CD14-positive monocyte (primary cell): ENCODE data around the gene CAMK1G. TPM values are rescaled to one million over a fixed set of nuclear protein-coding genes. Genes with fewer than 3 reads are reported as not detected.

ENCODE experiments used
- DNase-seq, 3 donors: peaks; one replicate each; pipeline ENCODE4 v3.0.0-alpha.2; 2011 to 2022
- H2AFZ ChIP-seq: 2 replicates; pipeline ENCODE4 v1.6.0; 2012; ENCODE audit warnings: mild to moderate bottlenecking, low read depth, low read length, inconsistent platforms; ENCODE audit not compliant: insufficient read depth, poor library complexity, severe bottlenecking
- H3K27ac ChIP-seq, 2 donors: 1 replicate in 1 of 2; 2 replicates in 1 of 2; pipeline ENCODE4 v1.5.1; 2012 to 2013; ENCODE audit warnings: low read length in 2 of 2, control low read depth in 1 of 2, inconsistent platforms in 1 of 2, low read depth in 1 of 2, mild to moderate bottlenecking in 1 of 2
- H3K27me3 ChIP-seq, 2 donors: one replicate each; pipeline versions ENCODE4 v1.6.0 to v1.6.1; 2011 to 2013; ENCODE audit warnings: low read length in 2 of 2; ENCODE audit not compliant: control insufficient read depth in 2 of 2, insufficient read depth in 2 of 2
- H3K36me3 ChIP-seq, 2 donors: replicated peaks in 1 of 2; 1 replicate in 1 of 2; 2 replicates in 1 of 2; pipeline versions ENCODE4 v1.5.1 to v1.6.1; 2012 to 2013; ENCODE audit warnings: low read length in 2 of 2, control low read depth in 1 of 2, inconsistent platforms in 1 of 2, mild to moderate bottlenecking in 1 of 2; ENCODE audit not compliant: insufficient read depth in 2 of 2, control insufficient read depth in 1 of 2
- H3K4me1 ChIP-seq, 2 donors: 1 replicate in 1 of 2; 2 replicates in 1 of 2; pipeline versions ENCODE4 v1.5.1 to v1.6.1; 2012 to 2013; ENCODE audit warnings: low read length in 2 of 2, control low read depth in 1 of 2, inconsistent platforms in 1 of 2, mild to moderate bottlenecking in 1 of 2, moderate library complexity in 1 of 2; ENCODE audit not compliant: insufficient read depth in 2 of 2, control insufficient read depth in 1 of 2
- H3K4me2 ChIP-seq: replicated peaks from 2 replicates; pipeline ENCODE3; 2012; ENCODE audit warnings: low read length, moderate library complexity, mild to moderate bottlenecking; ENCODE audit not compliant: poor library complexity, severe bottlenecking; ENCODE audit errors: extremely low read depth
- H3K4me3 ChIP-seq, 3 experiments: fragments of 200-600 bp in 1 of 3; sonication (generic) in 1 of 3; replicated peaks in 1 of 3; 1 replicate in 2 of 3; 2 replicates in 1 of 3; pipeline ENCODE4 v1.5.1; 2011 to 2013; ENCODE audit warnings: low read length in 3 of 3, mild to moderate bottlenecking in 3 of 3, control low read depth in 2 of 3, low read depth in 2 of 3, inconsistent platforms in 1 of 3, moderate library complexity in 1 of 3
- H3K79me2 ChIP-seq: 2 replicates; pipeline ENCODE4 v1.6.0; 2012; ENCODE audit warnings: mild to moderate bottlenecking, control low read depth, inconsistent platforms, low read length, moderate library complexity; ENCODE audit not compliant: insufficient read depth
- H3K9ac ChIP-seq: 2 replicates; pipeline ENCODE4 v1.6.0; 2017; ENCODE audit warnings: low read length, mild to moderate bottlenecking; ENCODE audit not compliant: insufficient read depth, poor library complexity, severe bottlenecking
- H3K9me3 ChIP-seq, 2 donors: replicated peaks in 1 of 2; 1 replicate in 1 of 2; 2 replicates in 1 of 2; pipeline versions ENCODE4 v1.5.1 to v1.6.1; 2012 to 2013; ENCODE audit warnings: low read length in 2 of 2, control low read depth in 1 of 2; ENCODE audit not compliant: control insufficient read depth in 1 of 2, insufficient read depth in 1 of 2
- H4K20me1 ChIP-seq: 2 replicates; pipeline ENCODE4 v1.6.0; 2012; ENCODE audit warnings: mild to moderate bottlenecking, low read length, control low read depth, moderate library complexity; ENCODE audit not compliant: insufficient read depth
- H3K27ac Mint-ChIP-seq, 7 donors: one replicate each; pipeline ENCODE4 v1.8.0; 2020; ENCODE audit warnings: mild to moderate bottlenecking in 7 of 7, mixed read lengths in 7 of 7, moderate library complexity in 6 of 7, inconsistent platforms in 2 of 7
- H3K27me3 Mint-ChIP-seq, 3 donors: one replicate each; pipeline ENCODE4 v1.8.0; 2021 to 2022; ENCODE audit warnings: low read depth in 3 of 3, mild to moderate bottlenecking in 3 of 3, mixed read lengths in 3 of 3, moderate library complexity in 3 of 3, inconsistent platforms in 1 of 3
- H3K36me3 Mint-ChIP-seq, 2 donors: one replicate each; pipeline ENCODE4 v1.8.0; 2020; ENCODE audit warnings: mixed read lengths in 2 of 2, inconsistent platforms in 1 of 2, mild to moderate bottlenecking in 1 of 2
- H3K4me1 Mint-ChIP-seq: one replicate; pipeline ENCODE4 v1.8.0; 2020; ENCODE audit warnings: mild to moderate bottlenecking, mixed read lengths
- H3K4me3 Mint-ChIP-seq, 2 donors: one replicate each; pipeline ENCODE4 v1.8.0; 2020; ENCODE audit warnings: mild to moderate bottlenecking in 2 of 2, mixed read lengths in 2 of 2, moderate library complexity in 1 of 2
- H3K9me3 Mint-ChIP-seq, 7 donors: one replicate each; pipeline ENCODE4 v1.8.0; 2020 to 2022; ENCODE audit warnings: mixed read lengths in 7 of 7, mild to moderate bottlenecking in 6 of 7, moderate library complexity in 6 of 7, inconsistent platforms in 2 of 7
- WGBS: methylation state at CpG from one replicate; pipeline ENCODE4 v1.1.5; 2013; ENCODE audit warnings: missing lambda C conversion rate; ENCODE audit not compliant: insufficient coverage; 5-methylcytosine and 5-hydroxymethylcytosine counted together
- intact Hi-C, 2 donors: fragments of 100-400 bp; cut with micrococcal nuclease; formaldehyde crosslinking; loops; one replicate each; pipeline versions ENCODE4 v1.15.0 to v1.15.1; 2023
- polyA plus RNA-seq, 3 donors: library from polyadenylated mRNA; depleted of rRNA in 1 of 3; unstranded in 2 of 3; stranded (reverse) in 1 of 3; fragments of 300-500 nt in 2 of 3; fragments of >200 nt in 1 of 3; fragmentation: Illumina TruSeq in 2 of 3; gene quantifications; 1 replicate in 2 of 3; 2 replicates in 1 of 3; pipeline ENCODE4 v1.2.3, GENCODE V29; 2012 to 2021
- TF ChIP-seq, protein P1 (sequence below): fragments of 200-600 bp; IDR thresholded peaks from one replicate; pipeline ENCODE4 v1.8.0; 2022; ENCODE audit warnings: antibody characterized with exemption, mild to moderate bottlenecking

The CAMK1G gene
- polyA plus RNA-seq, 3 donors = not detected

- Histone ChIP-seq H3K79me2 (no peaks in the 10 kb centered on the region), H3K4me1 (no peaks in the 10 kb centered on the region), H3K27ac (no peak overlapping the region), H3K4me2 (no peak overlapping the region), H3K9me3 (no peaks in the 10 kb centered on the region), H3K27me3 (no peaks in the 10 kb centered on the region), H3K9ac (no peak overlapping the region), H3K36me3 (no peaks in the 10 kb centered on the region), H2AFZ (no peak overlapping the region), H4K20me1 (no peaks in the 10 kb centered on the region), H3K4me3 (no peak overlapping the region)
- no peak for DNase-seq
- peaks cover 3 to 9% (median 8%) of the 10 kb centered on the region in 3 donors for H3K27me3 Mint-ChIP-seq
- TF ChIP-seq, protein P1, sequence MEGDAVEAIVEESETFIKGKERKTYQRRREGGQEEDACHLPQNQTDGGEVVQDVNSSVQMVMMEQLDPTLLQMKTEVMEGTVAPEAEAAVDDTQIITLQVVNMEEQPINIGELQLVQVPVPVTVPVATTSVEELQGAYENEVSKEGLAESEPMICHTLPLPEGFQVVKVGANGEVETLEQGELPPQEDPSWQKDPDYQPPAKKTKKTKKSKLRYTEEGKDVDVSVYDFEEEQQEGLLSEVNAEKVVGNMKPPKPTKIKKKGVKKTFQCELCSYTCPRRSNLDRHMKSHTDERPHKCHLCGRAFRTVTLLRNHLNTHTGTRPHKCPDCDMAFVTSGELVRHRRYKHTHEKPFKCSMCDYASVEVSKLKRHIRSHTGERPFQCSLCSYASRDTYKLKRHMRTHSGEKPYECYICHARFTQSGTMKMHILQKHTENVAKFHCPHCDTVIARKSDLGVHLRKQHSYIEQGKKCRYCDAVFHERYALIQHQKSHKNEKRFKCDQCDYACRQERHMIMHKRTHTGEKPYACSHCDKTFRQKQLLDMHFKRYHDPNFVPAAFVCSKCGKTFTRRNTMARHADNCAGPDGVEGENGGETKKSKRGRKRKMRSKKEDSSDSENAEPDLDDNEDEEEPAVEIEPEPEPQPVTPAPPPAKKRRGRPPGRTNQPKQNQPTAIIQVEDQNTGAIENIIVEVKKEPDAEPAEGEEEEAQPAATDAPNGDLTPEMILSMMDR = no peak
- H3K4me3 Mint-ChIP-seq = no peak overlapping the region
- no peak overlapping the region for H3K27ac Mint-ChIP-seq
- H3K9me3 Mint-ChIP-seq = peaks cover 0 to 3% (median 0%) of the 10 kb centered on the region in 7 donors
- H3K36me3 Mint-ChIP-seq = no peaks in the 10 kb centered on the region
- 95% methylated on average over 3 of the region's 3 CpGs for WGBS
- intact Hi-C loops = no loop called here
- peaks cover 8% of the 10 kb centered on the region for H3K4me1 Mint-ChIP-seq
Measured at GRCh38 chr1:209610631-209610905, 27.1 kb downstream of the CAMK1G start.

DNA sequence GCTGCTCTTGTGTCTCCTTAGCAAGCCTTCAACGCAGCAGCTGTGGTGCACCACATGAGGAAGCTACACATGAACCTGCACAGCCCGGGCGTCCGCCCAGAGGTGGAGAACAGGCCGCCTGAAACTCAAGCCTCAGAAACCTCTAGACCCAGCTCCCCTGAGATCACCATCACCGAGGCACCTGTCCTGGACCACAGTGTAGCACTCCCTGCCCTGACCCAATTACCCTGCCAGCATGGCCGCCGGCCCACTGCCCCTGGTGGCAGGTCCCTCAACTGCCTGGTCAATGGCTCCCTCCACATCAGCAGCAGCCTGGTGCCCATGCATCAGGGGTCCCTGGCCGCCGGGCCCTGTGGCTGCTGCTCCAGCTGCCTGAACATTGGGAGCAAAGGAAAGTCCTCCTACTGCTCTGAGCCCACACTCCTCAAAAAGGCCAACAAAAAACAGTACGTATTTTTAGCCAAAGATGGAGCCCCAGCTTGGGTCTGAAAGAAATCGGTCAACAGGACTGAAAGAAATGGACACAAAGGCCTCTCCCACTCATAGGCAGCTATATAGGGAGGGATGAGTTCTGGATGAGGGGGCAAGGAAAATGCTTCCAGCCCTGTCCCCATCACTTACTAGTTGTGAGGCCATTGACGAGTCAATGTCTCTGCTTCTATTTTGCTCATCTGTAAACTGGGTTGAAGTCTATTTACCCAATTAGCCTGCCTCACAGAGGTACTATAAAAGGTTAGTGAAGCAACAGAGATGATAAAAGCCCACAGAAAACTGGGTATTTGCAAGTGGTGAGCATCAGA, 28.5 kb downstream of the CAMK1G start:
- Mint-ChIP-seq H3K4me1 (peaks cover 8% of the 10 kb centered on the region), H3K36me3 (no peaks in the 10 kb centered on the region), H3K27me3 (peaks cover 6 to 11% (median 8%) of the 10 kb centered on the region in 3 donors), H3K4me3 (no peak overlapping the region), H3K27ac (no peak overlapping the region), H3K9me3 (peaks cover 0 to 3% (median 0%) of the 10 kb centered on the region in 7 donors)
- Histone ChIP-seq H3K4me1 (no peaks in the 10 kb centered on the region), H4K20me1 (no peaks in the 10 kb centered on the region), H3K36me3 (no peaks in the 10 kb centered on the region), H3K27me3 (no peaks in the 10 kb centered on the region), H3K9me3 (no peaks in the 10 kb centered on the region), H3K79me2 (no peaks in the 10 kb centered on the region), H2AFZ (no peak overlapping the region), H3K4me3 (no peak overlapping the region), H3K27ac (no peak overlapping the region), H3K4me2 (no peak overlapping the region), H3K9ac (no peak overlapping the region)
- DNase-seq = no peak
- 40% methylated on average over 5 of the region's 13 CpGs for WGBS
- TF ChIP-seq, protein P1 = no peak
- intact Hi-C loops = no loop called here
